Breast epithelium (tissue), 3 donors: Measurements from ENCODE around the gene JAG1.

Experiments used
- POLR2A ChIP-seq: fragments of 450-650 bp; IDR thresholded peaks from one replicate; pipeline ENCODE4 v1.6.1; 2016; ENCODE audit warnings: antibody characterized with exemption, mild to moderate bottlenecking, moderate library complexity
- TF ChIP-seq, protein P1 (sequence below), 3 donors: fragments of 450-650 bp; IDR thresholded peaks; one replicate each; pipeline ENCODE4 v1.5.1; 2016 to 2017; ENCODE audit warnings: antibody characterized with exemption in 3 of 3, mild to moderate bottlenecking in 3 of 3, moderate library complexity in 3 of 3

GRCh38 chr20:10667077-10667401 lies 6.8 kb downstream of the JAG1 start:
- TF ChIP-seq, protein P1, sequence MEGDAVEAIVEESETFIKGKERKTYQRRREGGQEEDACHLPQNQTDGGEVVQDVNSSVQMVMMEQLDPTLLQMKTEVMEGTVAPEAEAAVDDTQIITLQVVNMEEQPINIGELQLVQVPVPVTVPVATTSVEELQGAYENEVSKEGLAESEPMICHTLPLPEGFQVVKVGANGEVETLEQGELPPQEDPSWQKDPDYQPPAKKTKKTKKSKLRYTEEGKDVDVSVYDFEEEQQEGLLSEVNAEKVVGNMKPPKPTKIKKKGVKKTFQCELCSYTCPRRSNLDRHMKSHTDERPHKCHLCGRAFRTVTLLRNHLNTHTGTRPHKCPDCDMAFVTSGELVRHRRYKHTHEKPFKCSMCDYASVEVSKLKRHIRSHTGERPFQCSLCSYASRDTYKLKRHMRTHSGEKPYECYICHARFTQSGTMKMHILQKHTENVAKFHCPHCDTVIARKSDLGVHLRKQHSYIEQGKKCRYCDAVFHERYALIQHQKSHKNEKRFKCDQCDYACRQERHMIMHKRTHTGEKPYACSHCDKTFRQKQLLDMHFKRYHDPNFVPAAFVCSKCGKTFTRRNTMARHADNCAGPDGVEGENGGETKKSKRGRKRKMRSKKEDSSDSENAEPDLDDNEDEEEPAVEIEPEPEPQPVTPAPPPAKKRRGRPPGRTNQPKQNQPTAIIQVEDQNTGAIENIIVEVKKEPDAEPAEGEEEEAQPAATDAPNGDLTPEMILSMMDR (IDR thresholded peaks at IDR 0.05): no peak
- TF ChIP-seq POLR2A: no peak
